OCI-LY7 (cell line): Measurements from ENCODE around the gene NALCN. TPM values are rescaled to one million over a fixed set of nuclear protein-coding genes. Genes with fewer than 3 reads are reported as not detected.

ENCODE experiments used
- BruUV-seq: library from RNA; stranded (reverse); fragments of 400-500 nt; replicated peaks from 2 replicates; lab custom pipeline; 2021; lab: Mats Ljungman, UMichigan
- CTCF ChIA-PET: fragments of 300-600 bp; sonication (Branson Sonifier 250); formaldehyde crosslinking; loops from one replicate; lab custom pipeline; 2022; ENCODE audit warnings: antibody characterized with exemption; ENCODE audit not compliant: unreplicated experiment; lab: Charles Lee
- POLR2A ChIA-PET: fragments of 300-600 bp; sonication (Branson Sonifier 250); formaldehyde crosslinking; loops from one replicate; lab custom pipeline; 2022; ENCODE audit warnings: antibody characterized with exemption; lab: Charles Lee
- DNase-seq: peaks from one replicate; pipeline ENCODE4 v3.0.0-alpha.2; 2015; ENCODE audit warnings: low spot score
- H2AFZ ChIP-seq: fragments of 200-600 bp; sonication (generic), shearing (Covaris generic); 2 replicates; pipeline ENCODE4 v1.6.1; 2014; ENCODE audit warnings: mild to moderate bottlenecking, antibody characterized with exemption, low read length, moderate library complexity
- H3K27ac ChIP-seq: fragments of 200-600 bp; sonication (generic); 2 replicates; pipeline ENCODE4 v1.5.1; 2014; ENCODE audit warnings: mixed run types, low read depth, mild to moderate bottlenecking, moderate library complexity, low read length, inconsistent platforms; ENCODE audit not compliant: poor library complexity, severe bottlenecking
- H3K36me3 ChIP-seq: fragments of 200-600 bp; sonication (generic); 2 replicates; pipeline ENCODE4 v1.6.1; 2014; ENCODE audit warnings: mild to moderate bottlenecking, antibody characterized with exemption, low read length, moderate library complexity, mixed read lengths; ENCODE audit not compliant: insufficient read depth
- H3K4me1 ChIP-seq: fragments of 200-600 bp; sonication (generic); 2 replicates; pipeline ENCODE4 v1.5.1; 2014; ENCODE audit warnings: mild to moderate bottlenecking, low read length; ENCODE audit not compliant: insufficient read depth, poor library complexity, severe bottlenecking
- H3K4me2 ChIP-seq: fragments of 200-600 bp; sonication (generic); 2 replicates; pipeline ENCODE4 v1.6.1; 2014; ENCODE audit warnings: mild to moderate bottlenecking, low read length
- H3K4me3 ChIP-seq: fragments of 200-600 bp; sonication (generic); 2 replicates; pipeline ENCODE4 v1.5.1; 2014; ENCODE audit warnings: mild to moderate bottlenecking, low read depth, low read length; ENCODE audit not compliant: poor library complexity, severe bottlenecking
- H3K79me2 ChIP-seq: fragments of 200-600 bp; sonication (generic); 2 replicates; pipeline ENCODE4 v1.6.1; 2016; ENCODE audit warnings: low read depth, mild to moderate bottlenecking, low read length, moderate library complexity, mixed read lengths; ENCODE audit not compliant: insufficient read depth
- H3K9me2 ChIP-seq: fragments of 200-600 bp; sonication (generic); 2 replicates; pipeline ENCODE4 v1.6.1; 2016; ENCODE audit warnings: mild to moderate bottlenecking, low read length, mixed read lengths; ENCODE audit not compliant: insufficient read depth
- H3K9me3 ChIP-seq: fragments of 200-600 bp; sonication (generic); 2 replicates; pipeline ENCODE4 v1.6.1; 2014; ENCODE audit warnings: mild to moderate bottlenecking, mixed run types, low read length, mixed read lengths
- H4K20me1 ChIP-seq: fragments of 200-600 bp; sonication (generic); 2 replicates; pipeline ENCODE4 v1.6.1; 2014; ENCODE audit warnings: mild to moderate bottlenecking, antibody characterized with exemption, low read length, moderate library complexity, mixed read lengths; ENCODE audit not compliant: insufficient read depth
- CTCF ChIP-seq: fragments of 200-600 bp; sonication (generic); conservative IDR thresholded peaks from 2 replicates; pipeline ENCODE4 v1.5.1; 2014; ENCODE audit warnings: mild to moderate bottlenecking, antibody characterized with exemption, low read length, moderate library complexity, mixed read lengths
- EZH2phosphoT487 ChIP-seq: fragments of 200-600 bp; sonication (generic); IDR thresholded peaks from 2 replicates; pipeline ENCODE4 v1.6.1; 2018; ENCODE audit warnings: low read depth, borderline replicate concordance, mild to moderate bottlenecking, mixed run types, antibody characterized with exemption, low read length, moderate library complexity, mixed read lengths
- intact Hi-C: fragments of 100-400 bp; cut with micrococcal nuclease; formaldehyde crosslinking; loops from one replicate; pipeline ENCODE4 v1.10.0; 2022; ENCODE audit not compliant: unreplicated experiment
- total RNA-seq, 2 experiments: library from RNA; depleted of rRNA in 1 of 2; stranded (reverse); fragments of >200 nt in 1 of 2; shearing (Covaris generic) in 1 of 2; gene quantifications; 2 replicates each; pipeline ENCODE4 v1.2.3, GENCODE V29; 2014 to 2022

Gene NALCN
- total RNA-seq, 2 experiments from 2014 or later, result not detected

DNA sequence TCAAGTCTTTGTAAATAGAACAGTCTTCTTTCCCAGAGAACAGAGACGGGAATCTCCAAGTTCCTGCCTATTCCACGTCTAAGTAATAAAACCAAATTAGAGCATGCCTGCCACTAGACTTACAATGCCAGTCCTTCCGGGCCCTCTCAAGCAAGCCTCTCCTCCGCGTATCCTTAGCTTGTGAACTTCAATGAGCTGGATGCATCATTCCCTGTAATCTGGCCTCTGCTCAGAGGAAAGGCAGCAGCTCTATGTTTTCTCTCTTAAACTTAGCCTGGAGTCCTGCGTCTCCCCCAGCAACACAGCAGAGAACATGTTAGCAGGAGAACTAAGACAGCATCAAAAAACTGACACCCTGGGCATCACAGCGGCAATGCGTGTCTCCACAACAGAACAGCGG is 8.2 kb downstream of the NALCN start:
- BruUV-seq, result no TSS peak

GRCh38 chr13:101406791-101407190 is 9.5 kb downstream of the NALCN start:
- Histone ChIP-seq H3K4me3 (no peak overlapping the region), H3K27ac (no peak overlapping the region), H3K36me3 (no peaks in the 10 kb centered on the region), H3K79me2 (no peaks in the 10 kb centered on the region), H3K4me1 (no peaks in the 10 kb centered on the region), H4K20me1 (no peaks in the 10 kb centered on the region), H3K4me2 (no peak overlapping the region), H3K9me3 (no peaks in the 10 kb centered on the region), H3K9me2 (no peaks in the 10 kb centered on the region), H2AFZ (no peak overlapping the region)
- intact Hi-C loops, result no loop called here
- ChIA-PET POLR2A (no interaction called here), CTCF (no interaction called here)
- no peak for TF ChIP-seq EZH2phosphoT487
- no peak for TF ChIP-seq CTCF
- DNase-seq, result no peak
- no TSS peak for BruUV-seq

More for the DNA sequence above, 8.2 kb downstream of the NALCN start:
- Histone ChIP-seq H4K20me1 (no peaks in the 10 kb centered on the region), H3K9me3 (no peaks in the 10 kb centered on the region), H3K4me1 (no peaks in the 10 kb centered on the region), H3K27ac (no peak overlapping the region), H3K4me3 (no peak overlapping the region), H3K79me2 (no peaks in the 10 kb centered on the region), H3K36me3 (no peaks in the 10 kb centered on the region), H2AFZ (no peak overlapping the region), H3K4me2 (no peak overlapping the region), H3K9me2 (no peaks in the 10 kb centered on the region)
- intact Hi-C loops, result no loop called here
- no peak for TF ChIP-seq EZH2phosphoT487
- TF ChIP-seq CTCF, result no peak
- DNase-seq, result no peak
- POLR2A ChIA-PET, result interaction anchor here (0.5 kb wide), 1 partner anchor 829 kb away, joined by 3 read pairs; no protein-coding TSS in a partner anchor
- CTCF ChIA-PET, result no interaction called here

DNA sequence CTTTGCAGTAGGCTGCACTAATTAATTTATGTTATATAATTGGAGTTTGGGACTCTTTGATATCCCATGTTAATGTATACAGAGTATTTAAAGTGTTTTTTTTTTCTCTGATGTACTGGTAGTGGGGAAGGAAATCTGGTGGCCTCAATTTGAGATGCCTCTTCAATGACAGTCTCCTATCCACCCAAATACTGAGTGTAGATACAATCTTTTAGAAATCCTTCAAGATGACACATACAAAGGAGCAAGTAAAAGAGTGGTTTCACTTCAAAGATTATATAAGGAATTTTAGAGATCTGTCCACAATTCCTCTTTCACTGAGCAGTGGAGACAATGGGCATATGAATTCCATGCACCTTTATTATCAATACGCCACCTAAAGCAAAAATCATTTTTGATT is 15.1 kb downstream of the NALCN start:
- H3K36me3 ChIP-seq, result no peaks in the 10 kb centered on the region
- H3K27ac ChIP-seq, result no peak overlapping the region
- no peaks in the 10 kb centered on the region for H3K79me2 ChIP-seq
- no peak overlapping the region for H3K4me3 ChIP-seq
- DNase-seq, result no peak
- H2AFZ ChIP-seq, result no peak overlapping the region
- no peaks in the 10 kb centered on the region for H3K9me3 ChIP-seq
- ChIA-PET CTCF (no interaction called here), POLR2A (no interaction called here)
- H3K9me2 ChIP-seq, result no peaks in the 10 kb centered on the region
- intact Hi-C loops, result no loop called here
- H3K4me1 ChIP-seq, result no peaks in the 10 kb centered on the region
- TF ChIP-seq EZH2phosphoT487 (no peak), CTCF (no peak)
- no TSS peak for BruUV-seq
- H4K20me1 ChIP-seq, result no peaks in the 10 kb centered on the region
- no peak overlapping the region for H3K4me2 ChIP-seq
